ENCODE results near the gene RASEF.

The RASEF gene

DNA sequence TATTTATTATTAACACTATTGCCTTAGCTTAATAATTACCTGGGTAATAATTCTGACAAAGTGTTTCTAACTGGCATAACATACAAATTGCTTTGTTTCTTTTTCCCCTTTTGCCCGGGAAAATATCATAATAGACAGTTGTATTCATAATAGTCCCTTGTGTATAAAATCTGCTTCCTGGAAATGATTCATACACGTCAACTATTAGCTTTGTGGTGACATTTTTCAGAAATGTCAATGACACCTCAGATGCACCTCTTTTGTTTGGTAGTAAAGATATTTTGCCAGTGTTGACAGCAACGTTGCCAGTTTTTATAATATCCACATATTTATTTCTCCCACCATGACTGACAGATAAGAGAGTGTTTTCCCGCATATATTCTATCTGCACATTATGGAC, 73.0 kb downstream of the RASEF start:
- TF ChIP-seq, protein P1, sequence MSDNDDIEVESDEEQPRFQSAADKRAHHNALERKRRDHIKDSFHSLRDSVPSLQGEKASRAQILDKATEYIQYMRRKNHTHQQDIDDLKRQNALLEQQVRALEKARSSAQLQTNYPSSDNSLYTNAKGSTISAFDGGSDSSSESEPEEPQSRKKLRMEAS (IDR thresholded peaks at IDR 0.05; ENCODE audit: low read depth, low read length) = no peak
- TF ChIP-seq, protein P2, sequence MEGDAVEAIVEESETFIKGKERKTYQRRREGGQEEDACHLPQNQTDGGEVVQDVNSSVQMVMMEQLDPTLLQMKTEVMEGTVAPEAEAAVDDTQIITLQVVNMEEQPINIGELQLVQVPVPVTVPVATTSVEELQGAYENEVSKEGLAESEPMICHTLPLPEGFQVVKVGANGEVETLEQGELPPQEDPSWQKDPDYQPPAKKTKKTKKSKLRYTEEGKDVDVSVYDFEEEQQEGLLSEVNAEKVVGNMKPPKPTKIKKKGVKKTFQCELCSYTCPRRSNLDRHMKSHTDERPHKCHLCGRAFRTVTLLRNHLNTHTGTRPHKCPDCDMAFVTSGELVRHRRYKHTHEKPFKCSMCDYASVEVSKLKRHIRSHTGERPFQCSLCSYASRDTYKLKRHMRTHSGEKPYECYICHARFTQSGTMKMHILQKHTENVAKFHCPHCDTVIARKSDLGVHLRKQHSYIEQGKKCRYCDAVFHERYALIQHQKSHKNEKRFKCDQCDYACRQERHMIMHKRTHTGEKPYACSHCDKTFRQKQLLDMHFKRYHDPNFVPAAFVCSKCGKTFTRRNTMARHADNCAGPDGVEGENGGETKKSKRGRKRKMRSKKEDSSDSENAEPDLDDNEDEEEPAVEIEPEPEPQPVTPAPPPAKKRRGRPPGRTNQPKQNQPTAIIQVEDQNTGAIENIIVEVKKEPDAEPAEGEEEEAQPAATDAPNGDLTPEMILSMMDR (IDR thresholded peaks at IDR 0.05; ENCODE audit: low read depth, low read length) = no peak
- no peak for TF ChIP-seq POLR2A (IDR thresholded peaks at IDR 0.05; ENCODE audit: extremely low read depth, insufficient read length)
- TF ChIP-seq MYC (IDR thresholded peaks at IDR 0.05; ENCODE audit: low read depth, low read length) = no peak
- DNase-seq (ENCODE audit: low read depth) = no peak
- H3K4me3 ChIP-seq (ENCODE audit: low read depth, low read length) = no peak overlapping the region

DNA sequence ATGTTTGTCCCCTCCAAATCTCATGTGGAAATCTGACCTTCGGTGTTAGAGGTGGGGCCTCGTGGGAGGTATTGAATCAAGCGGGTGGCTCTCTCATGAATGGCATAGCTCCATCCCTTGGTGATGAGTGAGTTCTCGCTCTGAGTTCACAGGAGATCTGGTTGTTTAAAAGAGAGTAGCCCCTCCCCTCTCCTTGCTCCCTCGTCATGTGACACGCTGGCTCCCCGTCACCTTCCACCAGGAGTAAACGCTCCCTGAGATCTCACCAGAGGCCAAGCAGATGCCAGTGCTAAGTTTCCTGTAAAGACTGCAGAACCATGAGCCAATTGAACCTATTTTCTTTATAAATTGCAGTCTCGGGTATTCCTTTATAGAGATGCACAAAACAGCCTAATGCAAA, 74.5 kb downstream of the RASEF start:
- H3K4me3 ChIP-seq (ENCODE audit: low read depth, low read length) = no peak overlapping the region
- TF ChIP-seq, protein P2 (IDR thresholded peaks at IDR 0.05; ENCODE audit: low read depth, low read length) = no peak
- TF ChIP-seq MYC (IDR thresholded peaks at IDR 0.05; ENCODE audit: low read depth, low read length) = no peak
- TF ChIP-seq, protein P1 (IDR thresholded peaks at IDR 0.05; ENCODE audit: low read depth, low read length) = no peak
- TF ChIP-seq POLR2A (IDR thresholded peaks at IDR 0.05; ENCODE audit: extremely low read depth, insufficient read length) = no peak
- DNase-seq (ENCODE audit: low read depth) = no peak

DNA sequence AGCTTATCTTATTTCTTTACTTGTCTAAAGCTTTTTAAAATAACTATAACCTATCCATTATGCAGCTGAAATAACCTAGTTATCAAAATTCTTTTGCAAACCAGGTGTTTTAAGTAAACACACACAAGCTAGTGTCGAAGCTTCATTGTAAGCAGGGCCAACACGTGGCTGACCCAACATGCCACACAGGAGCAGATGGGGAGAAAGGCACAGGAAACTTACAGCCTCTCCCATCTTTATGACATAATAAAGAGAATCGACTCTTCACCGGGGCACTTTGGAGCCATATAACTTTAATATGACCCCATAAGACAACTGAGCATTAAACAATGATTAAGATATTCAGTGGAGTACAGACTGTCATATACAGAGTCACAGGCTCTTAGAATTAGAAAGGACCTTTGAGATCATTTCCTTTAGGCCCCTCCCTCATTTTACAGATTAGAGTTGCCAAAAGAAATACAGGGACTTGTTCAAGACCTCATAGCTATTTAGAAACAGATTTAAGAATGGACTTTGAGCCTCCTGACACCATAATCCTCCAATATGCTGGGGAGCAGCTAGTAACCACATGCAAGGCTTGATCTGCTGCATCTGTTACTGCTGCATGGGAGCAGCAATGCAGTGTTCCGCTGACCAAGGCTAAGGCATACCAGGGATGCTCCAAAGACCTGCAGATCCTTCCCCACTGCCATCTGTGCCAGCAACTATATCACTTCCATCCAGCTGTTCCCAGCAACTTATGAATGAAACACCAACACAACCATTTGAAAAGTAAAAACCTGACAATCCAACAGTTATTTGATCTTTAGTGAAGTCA, 75.4 kb downstream of the RASEF start:
- no peak overlapping the region for H3K4me3 ChIP-seq (ENCODE audit: low read depth, low read length)
- no peak for DNase-seq (ENCODE audit: low read depth)
- TF ChIP-seq, protein P2 (IDR thresholded peaks at IDR 0.05; ENCODE audit: low read depth, low read length) = no peak
- TF ChIP-seq POLR2A (IDR thresholded peaks at IDR 0.05; ENCODE audit: extremely low read depth, insufficient read length) (no peak), MYC (IDR thresholded peaks at IDR 0.05; ENCODE audit: low read depth, low read length) (no peak)
- TF ChIP-seq, protein P1 (IDR thresholded peaks at IDR 0.05; ENCODE audit: low read depth, low read length) = no peak

DNA sequence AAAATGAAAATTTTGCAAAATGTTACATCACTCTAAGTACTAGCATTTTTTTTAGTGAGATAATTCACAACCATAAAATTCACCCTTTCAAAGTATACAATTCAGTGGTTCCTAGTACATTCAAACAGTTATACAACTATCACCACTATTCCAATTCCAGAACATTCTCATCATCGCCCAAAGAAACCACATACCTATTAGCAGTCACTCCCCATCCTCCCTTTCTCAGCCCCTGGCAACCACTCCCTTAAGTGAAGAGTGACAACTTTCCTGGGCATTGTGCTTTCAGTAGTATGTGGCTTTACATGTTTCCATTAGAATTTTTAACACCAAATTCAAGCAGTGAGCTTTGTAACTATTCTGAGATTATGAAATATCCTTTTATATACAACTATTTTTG, 81.4 kb downstream of the RASEF start:
- TF ChIP-seq MYC (IDR thresholded peaks at IDR 0.05; ENCODE audit: low read depth, low read length) = no peak
- TF ChIP-seq POLR2A (IDR thresholded peaks at IDR 0.05; ENCODE audit: extremely low read depth, insufficient read length) = no peak
- TF ChIP-seq, protein P2 (IDR thresholded peaks at IDR 0.05; ENCODE audit: low read depth, low read length) = no peak
- no peak overlapping the region for H3K4me3 ChIP-seq (ENCODE audit: low read depth, low read length)
- DNase-seq (ENCODE audit: low read depth) = no peak

DNA sequence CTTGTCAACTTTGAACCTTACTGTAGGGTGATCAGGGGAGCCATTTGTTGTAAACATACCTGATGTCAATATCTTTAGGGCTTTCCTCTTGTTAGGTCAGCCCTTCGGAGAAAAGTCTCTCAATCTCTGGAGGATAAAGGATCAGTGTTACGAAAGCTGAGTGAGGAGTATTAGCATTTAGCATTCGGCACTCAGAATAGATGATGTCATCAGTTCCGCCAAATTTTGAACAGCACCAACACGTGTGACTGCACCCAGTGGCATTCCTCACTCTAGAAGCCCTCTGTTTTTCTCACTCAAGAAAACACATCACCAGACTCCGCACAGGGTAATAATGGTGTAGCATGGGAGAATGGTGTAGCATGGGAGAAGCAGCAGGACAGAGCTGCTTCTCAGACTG, 87.8 kb downstream of the RASEF start:
- no peak for DNase-seq (ENCODE audit: low read depth)
- TF ChIP-seq, protein P2 (IDR thresholded peaks at IDR 0.05; ENCODE audit: low read depth, low read length) = no peak
- TF ChIP-seq POLR2A (IDR thresholded peaks at IDR 0.05; ENCODE audit: extremely low read depth, insufficient read length) = no peak
- TF ChIP-seq MYC (IDR thresholded peaks at IDR 0.05; ENCODE audit: low read depth, low read length) = no peak
- TF ChIP-seq, protein P1 (IDR thresholded peaks at IDR 0.05; ENCODE audit: low read depth, low read length) = no peak
- no peak overlapping the region for H3K4me3 ChIP-seq (ENCODE audit: low read depth, low read length)

All from NB4 (cell line).